ENCODE data around the gene AFF3. TPM values are rescaled to one million over a fixed set of nuclear protein-coding genes. Genes with fewer than 3 reads are reported as not detected.

The AFF3 gene
- total RNA-seq, 4 donors from 2014 or later = 2.1 to 7.3 (median 3.5) TPM

DNA sequence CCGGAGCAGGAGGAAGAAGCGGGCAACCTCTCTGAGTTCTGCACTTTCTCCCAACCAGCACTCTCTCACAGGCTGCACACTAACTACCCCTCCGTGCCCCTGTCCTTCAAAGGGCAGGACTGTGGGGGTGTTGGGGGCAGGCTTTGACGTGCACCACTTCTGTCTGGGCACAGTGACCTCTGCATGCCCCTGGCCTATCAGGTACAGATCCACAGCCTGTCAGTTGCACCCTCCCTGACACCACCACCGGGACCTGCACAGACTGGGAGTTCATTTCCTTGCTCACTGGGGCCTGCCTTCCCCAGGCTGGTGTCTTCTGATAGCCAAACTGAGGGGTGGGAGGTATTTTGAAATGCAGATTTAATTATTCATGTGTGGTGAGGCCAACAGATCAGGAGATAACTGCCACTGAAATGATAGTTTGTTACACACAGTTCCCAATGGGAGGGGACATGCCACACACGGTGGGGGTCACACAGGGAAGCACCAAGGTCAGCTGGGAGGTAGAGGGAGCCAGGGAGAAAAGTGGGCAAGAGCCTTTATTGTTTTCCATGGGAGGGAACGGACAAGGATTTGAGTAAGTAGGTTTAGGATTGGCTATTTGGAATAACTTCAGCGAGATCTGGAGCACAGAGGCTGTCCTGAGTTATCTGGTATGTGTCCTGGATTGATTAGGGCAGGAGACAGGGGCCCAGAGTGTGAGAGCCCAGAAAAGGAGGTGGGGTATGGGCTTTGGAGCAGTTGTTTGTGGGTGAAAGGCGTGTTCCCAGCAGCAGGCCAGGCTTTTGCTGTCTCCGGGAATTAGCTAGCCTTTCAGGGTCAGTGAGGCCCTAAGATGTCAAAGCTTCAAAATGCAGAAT is 251.6 kb downstream of the AFF3 start:
- TF ChIP-seq POLR2A (IDR thresholded peaks at IDR 0.05) = no peak
- TF ChIP-seq, protein P1, sequence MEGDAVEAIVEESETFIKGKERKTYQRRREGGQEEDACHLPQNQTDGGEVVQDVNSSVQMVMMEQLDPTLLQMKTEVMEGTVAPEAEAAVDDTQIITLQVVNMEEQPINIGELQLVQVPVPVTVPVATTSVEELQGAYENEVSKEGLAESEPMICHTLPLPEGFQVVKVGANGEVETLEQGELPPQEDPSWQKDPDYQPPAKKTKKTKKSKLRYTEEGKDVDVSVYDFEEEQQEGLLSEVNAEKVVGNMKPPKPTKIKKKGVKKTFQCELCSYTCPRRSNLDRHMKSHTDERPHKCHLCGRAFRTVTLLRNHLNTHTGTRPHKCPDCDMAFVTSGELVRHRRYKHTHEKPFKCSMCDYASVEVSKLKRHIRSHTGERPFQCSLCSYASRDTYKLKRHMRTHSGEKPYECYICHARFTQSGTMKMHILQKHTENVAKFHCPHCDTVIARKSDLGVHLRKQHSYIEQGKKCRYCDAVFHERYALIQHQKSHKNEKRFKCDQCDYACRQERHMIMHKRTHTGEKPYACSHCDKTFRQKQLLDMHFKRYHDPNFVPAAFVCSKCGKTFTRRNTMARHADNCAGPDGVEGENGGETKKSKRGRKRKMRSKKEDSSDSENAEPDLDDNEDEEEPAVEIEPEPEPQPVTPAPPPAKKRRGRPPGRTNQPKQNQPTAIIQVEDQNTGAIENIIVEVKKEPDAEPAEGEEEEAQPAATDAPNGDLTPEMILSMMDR (IDR thresholded peaks at IDR 0.05) = no peak
- no peak for DNase-seq (ENCODE audit: low spot score in 2 of 2)
- no peak overlapping the region for H3K4me3 ChIP-seq (ENCODE audit: low read depth, poor library complexity, severe bottlenecking)
- 81 to 92% methylated on average over 10 of the region's 10 CpGs for WGBS, 2 donors
- intact Hi-C loops (cut with DNase I; ENCODE audit: low total_unique reads) = no loop called here

DNA sequence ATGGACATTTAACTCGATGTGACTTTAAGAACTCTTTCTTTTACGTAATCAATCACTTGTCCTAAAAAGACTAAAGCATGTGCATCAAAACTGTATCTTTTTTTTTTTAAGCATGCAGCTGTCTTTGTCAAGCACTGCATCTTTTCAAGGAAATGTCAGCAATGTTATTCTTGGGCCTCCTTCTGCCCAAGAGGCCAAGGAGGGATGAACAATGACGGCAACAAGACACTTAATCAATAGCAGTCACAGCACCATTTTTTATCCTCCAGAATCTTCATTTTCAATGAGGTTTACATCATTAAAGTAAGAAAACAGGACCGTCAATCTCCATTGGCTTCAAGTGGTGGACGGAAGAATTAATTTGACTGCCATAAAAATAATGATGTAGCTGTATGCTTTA is 253.8 kb downstream of the AFF3 start:
- no peak for TF ChIP-seq POLR2A (IDR thresholded peaks at IDR 0.05)
- TF ChIP-seq, protein P1 (IDR thresholded peaks at IDR 0.05) = no peak
- H3K4me3 ChIP-seq (ENCODE audit: low read depth, poor library complexity, severe bottlenecking) = no peak overlapping the region
- 64 to 68% methylated on average over 5 of the region's 5 CpGs for WGBS, 2 donors
- intact Hi-C loops (cut with DNase I; ENCODE audit: low total_unique reads) = no loop called here
- DNase-seq (ENCODE audit: low spot score in 2 of 2) = no peak

DNA sequence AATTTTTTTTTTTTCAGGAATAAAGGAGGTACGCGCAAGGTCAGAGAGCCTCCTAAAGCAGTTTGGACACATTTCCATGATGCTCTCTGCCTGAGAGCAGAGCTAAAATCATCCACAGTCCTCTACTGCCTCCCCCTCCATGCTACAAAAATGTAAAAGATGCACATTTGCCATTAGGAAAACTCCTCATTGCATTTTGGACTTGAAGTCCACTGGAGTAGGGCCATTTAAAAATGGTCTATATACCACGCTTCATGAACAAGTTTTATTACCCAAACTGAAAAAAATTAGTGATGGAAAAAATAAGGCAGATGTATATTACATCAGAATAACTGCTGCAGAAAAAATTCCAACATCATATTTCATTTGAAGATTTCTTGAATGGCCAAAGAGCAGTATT is 256.0 kb downstream of the AFF3 start:
- WGBS, 2 donors = 96 to 97% methylated on average over 3 of the region's 3 CpGs

DNA sequence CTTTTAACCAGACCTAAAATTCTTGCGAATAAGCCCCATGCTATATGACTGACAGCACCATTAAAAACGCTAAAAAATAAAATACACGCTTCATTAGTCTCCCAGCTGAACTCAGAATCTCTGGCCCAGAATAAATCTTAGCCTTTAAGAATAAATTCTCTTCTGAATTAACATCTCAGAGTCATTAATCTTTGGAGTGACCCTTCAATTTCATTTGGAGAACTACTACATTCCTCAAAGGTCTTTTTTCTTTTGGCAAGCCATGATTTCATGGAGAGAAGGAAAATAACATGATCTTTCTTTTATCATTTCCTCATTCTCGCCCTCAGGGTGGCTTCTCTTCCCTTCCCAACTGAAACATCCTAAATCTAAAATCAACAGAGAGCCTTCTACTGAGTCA is 259.0 kb downstream of the AFF3 start:
- 74 to 80% methylated on average over 4 of the region's 4 CpGs for whole genome bisulfite sequencing, 2 donors
- DNase-seq (ENCODE audit: low spot score in 2 of 2) = no peak
- intact Hi-C loops (cut with DNase I; ENCODE audit: low total_unique reads) = no loop called here
- TF ChIP-seq, protein P1 (IDR thresholded peaks at IDR 0.05) = no peak
- TF ChIP-seq POLR2A (IDR thresholded peaks at IDR 0.05) = no peak
- H3K4me3 ChIP-seq (ENCODE audit: low read depth, poor library complexity, severe bottlenecking) = no peak overlapping the region

More for the DNA sequence above, 256.0 kb downstream of the AFF3 start:
- H3K4me3 ChIP-seq (ENCODE audit: low read depth, poor library complexity, severe bottlenecking) = no peak overlapping the region
- intact Hi-C loops (cut with DNase I; ENCODE audit: low total_unique reads) = no loop called here
- no peak for DNase-seq (ENCODE audit: low spot score in 2 of 2)
- TF ChIP-seq, protein P1 (IDR thresholded peaks at IDR 0.05) = no peak
- TF ChIP-seq POLR2A (IDR thresholded peaks at IDR 0.05) = no peak

DNA sequence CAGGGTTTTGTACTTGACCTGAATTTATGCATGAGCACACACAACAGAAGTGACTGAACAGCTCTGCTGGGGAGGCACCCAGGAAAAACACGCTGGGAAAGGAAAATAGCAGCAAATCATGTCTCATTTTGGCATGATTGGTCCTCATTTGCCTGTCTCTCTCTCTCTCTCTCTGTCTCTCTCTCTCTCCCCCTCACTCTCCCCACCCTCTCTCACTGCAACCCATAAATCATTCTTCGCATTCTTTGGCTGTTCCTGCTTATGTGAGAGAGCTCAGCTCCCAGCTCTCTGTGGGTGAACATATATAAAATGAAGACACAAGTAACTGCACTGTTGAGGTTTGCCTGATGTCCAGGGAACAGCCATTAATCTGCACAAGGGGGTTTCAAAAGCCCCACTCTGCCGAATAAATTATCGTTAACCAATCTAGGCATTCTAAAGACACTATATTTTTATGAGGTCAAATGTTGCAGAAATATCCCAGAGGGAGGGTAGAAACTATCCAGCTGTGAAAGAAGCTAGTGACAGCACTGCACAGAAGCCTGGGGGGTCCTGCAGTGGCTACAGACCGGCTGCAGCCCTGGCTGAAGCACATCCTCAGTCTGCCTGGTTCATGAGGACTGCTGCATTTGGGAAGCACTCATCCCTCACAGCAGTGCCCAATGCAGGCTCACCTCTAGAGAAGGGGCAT is 260.3 kb downstream of the AFF3 start:
- intact Hi-C loops (cut with DNase I; ENCODE audit: low total_unique reads) = no loop called here
- DNase-seq (ENCODE audit: low spot score in 2 of 2) = no peak
- TF ChIP-seq POLR2A (IDR thresholded peaks at IDR 0.05) = no peak
- TF ChIP-seq, protein P1 (IDR thresholded peaks at IDR 0.05) = no peak
- H3K4me3 ChIP-seq (ENCODE audit: low read depth, poor library complexity, severe bottlenecking) = no peak overlapping the region
- WGBS, 2 donors = 31 to 37% methylated on average over 5 of the region's 5 CpGs

All from lower leg skin (tissue), 4 donors.